IMR-90 (cell line): Measurements from ENCODE around the gene DEFB123. TPM values are rescaled to one million over a fixed set of nuclear protein-coding genes. Genes with fewer than 3 reads are reported as not detected.

ENCODE experiments used
- ATAC-seq: fragments of 200-7000 bp; cut with Tn5 transposase; 2 replicates; pipeline ENCODE4 v1.9.1; 2020; ENCODE audit warnings: low read depth, mild to moderate bottlenecking, moderate library complexity
- BruUV-seq: library from RNA; stranded (reverse); fragments of 400-500 nt; replicated peaks from 2 replicates; lab custom pipeline; 2021; lab: Mats Ljungman, UMichigan
- CTCF ChIA-PET: fragments of 300-600 bp; formaldehyde crosslinking; extraction: SDS; loops from one replicate; lab custom pipeline; 2021; ENCODE audit warnings: antibody characterized with exemption; lab: Yijun Ruan, JAX
- POLR2A ChIA-PET: fragments of 300-600 bp; sonication (Branson Sonifier 250); formaldehyde crosslinking; loops from one replicate; lab custom pipeline; 2022; ENCODE audit warnings: antibody characterized with exemption; ENCODE audit not compliant: unreplicated experiment; lab: Charles Lee
- DNase-seq: peaks from one replicate; pipeline ENCODE4 v3.0.0; 2013
- H2AFZ ChIP-seq: replicated peaks from 2 replicates; pipeline ENCODE3; 2013; ENCODE audit warnings: low read length, mild to moderate bottlenecking; ENCODE audit not compliant: poor library complexity
- H2AK5ac ChIP-seq: 2 replicates; pipeline ENCODE4 v1.6.1; 2013; ENCODE audit warnings: low read depth, low read length, inconsistent platforms
- H2AK9ac ChIP-seq: replicated peaks from 2 replicates; pipeline ENCODE3; 2013; ENCODE audit warnings: mild to moderate bottlenecking, low read depth, low read length, moderate library complexity; ENCODE audit not compliant: poor library complexity
- H2BK120ac ChIP-seq: 2 replicates; pipeline ENCODE4 v1.6.1; 2013; ENCODE audit warnings: low read depth, low read length, inconsistent platforms
- H2BK15ac ChIP-seq: 3 replicates; pipeline ENCODE4 v1.6.1; 2013; ENCODE audit warnings: low read depth, low read length, inconsistent platforms
- H2BK20ac ChIP-seq: 2 replicates; pipeline ENCODE4 v1.6.1; 2013; ENCODE audit warnings: low read depth, mild to moderate bottlenecking, inconsistent platforms, low read length, moderate library complexity
- H2BK5ac ChIP-seq: 2 replicates; pipeline ENCODE4 v1.6.1; 2013; ENCODE audit warnings: mild to moderate bottlenecking, low read depth, low read length, inconsistent platforms; ENCODE audit not compliant: poor library complexity, severe bottlenecking
- H3K14ac ChIP-seq: replicated peaks from 2 replicates; pipeline ENCODE4 v1.6.1; 2013; ENCODE audit warnings: low read depth, low read length, inconsistent platforms
- H3K18ac ChIP-seq: 2 replicates; pipeline ENCODE4 v1.6.1; 2013; ENCODE audit warnings: low read depth, low read length, control low read depth
- H3K23ac ChIP-seq: 2 replicates; pipeline ENCODE4 v1.6.1; 2013; ENCODE audit warnings: low read depth, low read length, inconsistent platforms
- H3K27ac ChIP-seq: 2 replicates; pipeline ENCODE4 v1.5.1; 2013; ENCODE audit warnings: mild to moderate bottlenecking, control low read depth, low read length; ENCODE audit not compliant: insufficient read depth
- H3K27me3 ChIP-seq: 2 replicates; pipeline ENCODE4 v1.6.1; 2013; ENCODE audit warnings: low read length; ENCODE audit not compliant: control insufficient read depth, insufficient read depth
- H3K36me3 ChIP-seq: 2 replicates; pipeline ENCODE4 v1.6.1; 2013; ENCODE audit warnings: low read length, mixed read lengths; ENCODE audit not compliant: control insufficient read depth, insufficient read depth
- H3K4ac ChIP-seq: 2 replicates; pipeline ENCODE4 v1.6.1; 2013; ENCODE audit warnings: low read depth, low read length, inconsistent platforms
- H3K4me1 ChIP-seq: 2 replicates; pipeline ENCODE4 v1.6.1; 2013; ENCODE audit warnings: low read length, mixed read lengths; ENCODE audit not compliant: control insufficient read depth, insufficient read depth
- H3K4me2 ChIP-seq: 2 replicates; pipeline ENCODE4 v1.6.1; 2013; ENCODE audit warnings: low read depth, mild to moderate bottlenecking, control low read depth, low read length, moderate library complexity
- H3K4me3 ChIP-seq: 2 replicates; pipeline ENCODE4 v1.5.1; 2013; ENCODE audit warnings: low read depth, mild to moderate bottlenecking, control low read depth, low read length, moderate library complexity; ENCODE audit not compliant: insufficient read depth
- H3K56ac ChIP-seq: 2 replicates; pipeline ENCODE4 v1.6.1; 2013; ENCODE audit warnings: low read length, inconsistent platforms; ENCODE audit not compliant: insufficient read depth; ENCODE audit errors: extremely low read depth
- H3K79me1 ChIP-seq, 2 experiments: 2 replicates each; pipeline ENCODE4 v1.6.1; 2013; ENCODE audit warnings: low read length in 2 of 2, inconsistent platforms in 1 of 2, low read depth in 1 of 2
- H3K9ac ChIP-seq: 2 replicates; pipeline ENCODE4 v1.6.1; 2013; ENCODE audit warnings: low read depth, low read length, control low read depth
- H3K9me1 ChIP-seq: 2 replicates; pipeline ENCODE4 v1.6.1; 2013; ENCODE audit warnings: low read length, inconsistent platforms; ENCODE audit not compliant: insufficient read depth
- H3K9me3 ChIP-seq: 2 replicates; pipeline ENCODE4 v1.6.1; 2013; ENCODE audit warnings: low read length; ENCODE audit not compliant: control insufficient read depth, insufficient read depth
- H4K20me1 ChIP-seq: 2 replicates; pipeline ENCODE4 v1.6.1; 2013; ENCODE audit warnings: low read length, inconsistent platforms; ENCODE audit not compliant: insufficient read depth
- H4K5ac ChIP-seq: 2 replicates; pipeline ENCODE4 v1.6.1; 2013; ENCODE audit warnings: mild to moderate bottlenecking, low read depth, low read length, control low read depth
- H4K8ac ChIP-seq, 2 experiments: 2 replicates each; pipeline ENCODE4 v1.6.1; 2013; ENCODE audit warnings: low read depth in 2 of 2, low read length in 2 of 2, control low read depth in 1 of 2, inconsistent platforms in 1 of 2
- H4K91ac ChIP-seq: 2 replicates; pipeline ENCODE4 v1.6.1; 2013; ENCODE audit warnings: low read depth, low read length, inconsistent platforms; ENCODE audit not compliant: insufficient read depth
- CEBPB ChIP-seq: IDR thresholded peaks from 2 replicates; pipeline ENCODE4 v1.6.1; 2012; ENCODE audit warnings: low read depth, low read length, improper control_type of control experiment
- RAD21 ChIP-seq: IDR thresholded peaks from 2 replicates; pipeline ENCODE4 v1.6.1; 2012; ENCODE audit warnings: low read length, improper control_type of control experiment
- WGBS, 2 experiments: methylation state at CpG; one replicate each; pipeline versions ENCODE4 v1.1.5 to v1.1.7; 2013; ENCODE audit warnings: missing lambda C conversion rate in 2 of 2; ENCODE audit not compliant: insufficient read length in 1 of 2; ENCODE audit errors: extremely low coverage in 2 of 2; 5-methylcytosine and 5-hydroxymethylcytosine counted together
- dilution Hi-C: fragments of 300-500 bp; cut with HindIII; formaldehyde crosslinking; loops from one replicate; pipeline ENCODE4 v1.14.3; 2018; ENCODE audit warnings: low sequenced_read_pairs; ENCODE audit not compliant: unreplicated experiment
- in situ Hi-C: fragments of 300-500 bp; cut with MboI; formaldehyde crosslinking; loops from 3 replicates; pipeline ENCODE4 v1.14.3; 2019; ENCODE audit warnings: low sequenced_read_pairs, inconsistent platforms, mixed read lengths
- intact Hi-C: fragments of 100-400 bp; cut with micrococcal nuclease; formaldehyde crosslinking; loops from 2 replicates; pipeline ENCODE4 v1.10.0; 2022
- polyA plus RNA-seq, 3 experiments: library from polyadenylated mRNA; depleted of rRNA; stranded (reverse); fragments of >200 nt; gene quantifications; 2 replicates each; pipeline ENCODE4 v1.2.3, GENCODE V29; 2012; ENCODE audit warnings: low replicate concordance in 1 of 3
- total RNA-seq: library from RNA; depleted of rRNA; stranded (reverse); fragments of >200 nt; gene quantifications from 2 replicates; pipeline ENCODE4 v1.2.3, GENCODE V29; 2012

The DEFB123 gene
- total and polyA plus RNA-seq, 2 of the 4 experiments (the other 2 are of a cell fraction), result not detected

GRCh38 chr20:31418307-31418706 lies 22.1 kb upstream of the DEFB123 start:
- Histone ChIP-seq H3K27ac (no peak overlapping the region), H2AK5ac (no peak overlapping the region), H4K91ac (no peak overlapping the region), H3K36me3 (no peaks in the 10 kb centered on the region), H3K27me3 (no peaks in the 10 kb centered on the region), H2AK9ac (no peak overlapping the region), H3K14ac (no peak overlapping the region), H3K4me2 (no peak overlapping the region), H3K56ac (no peak overlapping the region), H4K20me1 (no peaks in the 10 kb centered on the region), H3K4me1 (no peaks in the 10 kb centered on the region), H3K4ac (no peak overlapping the region), H4K5ac (no peak overlapping the region), H2AFZ (no peak overlapping the region), H3K18ac (no peak overlapping the region), H3K9ac (no peak overlapping the region), H3K4me3 (no peak overlapping the region), H2BK120ac (no peak overlapping the region), H2BK15ac (no peak overlapping the region), H4K8ac (no peak overlapping the region), H2BK5ac (no peak overlapping the region), H3K79me1 (no peaks in the 10 kb centered on the region), H3K9me1 (no peaks in the 10 kb centered on the region), H2BK20ac (no peak overlapping the region), H3K23ac (no peak overlapping the region), H3K9me3 (no peaks in the 10 kb centered on the region)
- ATAC-seq, result no peak
- DNase-seq, result no peak
- no CpG with 5 or more reads among the region's 7 CpGs for WGBS, 2 experiments
- dilution Hi-C loops (no loop called here), in situ Hi-C loops (no loop called here), intact Hi-C loops (no loop called here)
- ChIA-PET POLR2A (no interaction called here), CTCF (no interaction called here)
- no TSS peak for BruUV-seq
- no peak for TF ChIP-seq RAD21
- TF ChIP-seq CEBPB, result no peak
